H1 (cell line): Measurements from ENCODE around the gene ZNF24. TPM values are rescaled to one million over a fixed set of nuclear protein-coding genes. Genes with fewer than 3 reads are reported as not detected.

ENCODE experiments used
- CTCF ChIA-PET: fragments of 300-600 bp; sonication (Branson Sonifier 250); formaldehyde crosslinking; loops from one replicate; lab custom pipeline; 2021; ENCODE audit not compliant: partially characterized antibody; lab: Charles Lee
- POLR2A ChIA-PET: fragments of 300-600 bp; sonication (Branson Sonifier 250); formaldehyde crosslinking; loops from one replicate; lab custom pipeline; 2021; ENCODE audit warnings: inconsistent platforms; ENCODE audit not compliant: partially characterized antibody; lab: Charles Lee
- DNase-seq, 2 experiments: peaks; one replicate each; pipeline versions ENCODE4 v3.0.0 to v3.0.0-alpha.2; 2010 to 2022; ENCODE audit warnings: low spot score in 2 of 2, low read depth in 1 of 2, mixed read lengths in 1 of 2
- FAIRE-seq: peaks from 2 replicates; lab custom pipeline; 2011; peaks lifted over from hg19 to GRCh38; lab: Jason Lieb, UNC
- H2AFZ ChIP-seq: 2 replicates; pipeline ENCODE4 v1.8.1; 2012; ENCODE audit warnings: low read length, inconsistent platforms
- H2AK5ac ChIP-seq: 2 replicates; pipeline ENCODE4 v1.6.1; 2013; ENCODE audit warnings: low read depth, low read length
- H2BK120ac ChIP-seq: replicated peaks from 2 replicates; pipeline ENCODE3; 2013; ENCODE audit warnings: low read depth, low read length, inconsistent platforms
- H2BK12ac ChIP-seq: 2 replicates; pipeline ENCODE4 v1.6.1; 2013; ENCODE audit warnings: low read depth, low read length
- H2BK15ac ChIP-seq: 2 replicates; pipeline ENCODE4 v1.6.1; 2013; ENCODE audit warnings: low read length
- H2BK20ac ChIP-seq: 2 replicates; pipeline ENCODE4 v1.6.1; 2013; ENCODE audit warnings: low read length
- H2BK5ac ChIP-seq: 2 replicates; pipeline ENCODE4 v1.6.1; 2013; ENCODE audit warnings: low read depth, low read length
- H3K14ac ChIP-seq: 2 replicates; pipeline ENCODE4 v1.6.1; 2013; ENCODE audit warnings: inconsistent platforms; ENCODE audit not compliant: insufficient read length
- H3K18ac ChIP-seq: 2 replicates; pipeline ENCODE4 v1.6.1; 2013; ENCODE audit warnings: low read length; ENCODE audit errors: extremely low read depth
- H3K23ac ChIP-seq: 2 replicates; pipeline ENCODE4 v1.6.1; 2013; ENCODE audit warnings: inconsistent platforms; ENCODE audit not compliant: insufficient read length
- H3K23me2 ChIP-seq: 2 replicates; pipeline ENCODE4 v1.6.1; 2013; ENCODE audit warnings: low read depth, low read length
- H3K27ac ChIP-seq: 2 replicates; pipeline ENCODE4 v1.6.1; 2011; ENCODE audit warnings: low read depth, low read length, inconsistent platforms
- H3K27me3 ChIP-seq, 4 experiments: replicated peaks in 1 of 4; 1 replicate in 1 of 4; 2 replicates in 3 of 4; pipeline versions ENCODE4 v1.6.1 to v1.8.1; 2011 to 2013; ENCODE audit warnings: low read length in 3 of 4, mild to moderate bottlenecking in 3 of 4, inconsistent platforms in 2 of 4, mixed read lengths in 2 of 4, moderate library complexity in 1 of 4; ENCODE audit not compliant: control insufficient read depth in 3 of 4, insufficient read depth in 3 of 4; ENCODE audit errors: extremely low read depth in 1 of 4
- H3K36me3 ChIP-seq, 4 experiments: 2 replicates each; pipeline versions ENCODE4 v1.6.1 to v1.8.1; 2011 to 2013; ENCODE audit warnings: mild to moderate bottlenecking in 4 of 4, low read length in 3 of 4, moderate library complexity in 2 of 4, control low read depth in 1 of 4, inconsistent platforms in 1 of 4; ENCODE audit not compliant: insufficient read depth in 4 of 4, control insufficient read depth in 2 of 4
- H3K4ac ChIP-seq: replicated peaks from 2 replicates; pipeline ENCODE3; 2013; ENCODE audit warnings: low read length, low read depth, mixed read lengths, inconsistent platforms; ENCODE audit not compliant: insufficient read length
- H3K4me1 ChIP-seq, 4 experiments: replicated peaks in 1 of 4; 1 replicate in 1 of 4; 2 replicates in 3 of 4; pipeline versions ENCODE4 v1.6.1 to v1.8.1; 2011 to 2013; ENCODE audit warnings: low read length in 3 of 4, inconsistent platforms in 2 of 4, mixed read lengths in 1 of 4; ENCODE audit not compliant: insufficient read depth in 4 of 4, control insufficient read depth in 3 of 4
- H3K4me2 ChIP-seq, 2 experiments: 2 replicates each; pipeline versions ENCODE4 v1.6.1 to v1.8.1; 2011 to 2013; ENCODE audit warnings: low read depth in 2 of 2, low read length in 2 of 2, control low read depth in 1 of 2, inconsistent platforms in 1 of 2, mild to moderate bottlenecking in 1 of 2; ENCODE audit not compliant: insufficient read depth in 1 of 2
- H3K4me3 ChIP-seq, 4 experiments: fragments of 200-600, 300-600 bp in 1 of 4; sonication (generic), shearing (Covaris generic), sonication (Bioruptor Twin) in 1 of 4; 2 replicates each; pipeline versions ENCODE4 v1.5.1 to v1.8.1; 2011 to 2016; ENCODE audit warnings: low read length in 4 of 4, low read depth in 3 of 4, control low read depth in 2 of 4, inconsistent platforms in 2 of 4, mild to moderate bottlenecking in 2 of 4, mixed read lengths in 1 of 4, moderate library complexity in 1 of 4; ENCODE audit not compliant: insufficient read depth in 2 of 4; ENCODE audit errors: extremely low read depth in 1 of 4
- H3K56ac ChIP-seq: replicated peaks from 2 replicates; pipeline ENCODE3; 2013; ENCODE audit warnings: low read depth, mild to moderate bottlenecking, mixed read lengths, low read length, inconsistent platforms; ENCODE audit not compliant: insufficient read length
- H3K79me1 ChIP-seq: 2 replicates; pipeline ENCODE4 v1.6.1; 2013; ENCODE audit warnings: low read depth, low read length, control low read depth
- H3K79me2 ChIP-seq, 2 experiments: 2 replicates each; pipeline versions ENCODE4 v1.6.1 to v1.8.1; 2012 to 2013; ENCODE audit warnings: low read length in 2 of 2, mild to moderate bottlenecking in 2 of 2, inconsistent platforms in 1 of 2; ENCODE audit not compliant: insufficient read depth in 2 of 2, control insufficient read depth in 1 of 2
- H3K9ac ChIP-seq, 4 experiments: replicated peaks in 1 of 4; 1 replicate in 1 of 4; 2 replicates in 3 of 4; pipeline versions ENCODE4 v1.6.1 to v1.8.1; 2011 to 2013; ENCODE audit warnings: low read depth in 3 of 4, low read length in 3 of 4, control low read depth in 2 of 4, mild to moderate bottlenecking in 2 of 4, moderate library complexity in 2 of 4, inconsistent platforms in 1 of 4; ENCODE audit errors: extremely low read depth in 1 of 4
- H3K9me3 ChIP-seq, 2 experiments: 2 replicates each; pipeline versions ENCODE4 v1.6.1 to v1.8.1; 2012 to 2013; ENCODE audit warnings: mild to moderate bottlenecking in 2 of 2, moderate library complexity in 2 of 2, control low read depth in 1 of 2, inconsistent platforms in 1 of 2, low read depth in 1 of 2, low read length in 1 of 2, mixed read lengths in 1 of 2; ENCODE audit not compliant: insufficient read depth in 2 of 2
- H4K20me1 ChIP-seq, 2 experiments: replicated peaks in 1 of 2; 2 replicates each; pipeline versions ENCODE3 to v1.8.1; 2011 to 2013; ENCODE audit warnings: inconsistent platforms in 2 of 2, low read length in 2 of 2, mild to moderate bottlenecking in 1 of 2; ENCODE audit not compliant: insufficient read depth in 2 of 2, control insufficient read depth in 1 of 2
- H4K5ac ChIP-seq: 2 replicates; pipeline ENCODE4 v1.6.1; 2013; ENCODE audit warnings: low read length, low read depth, mixed read lengths, inconsistent platforms; ENCODE audit not compliant: insufficient read length
- H4K8ac ChIP-seq: 2 replicates; pipeline ENCODE4 v1.8.0; 2013; ENCODE audit warnings: mild to moderate bottlenecking, moderate library complexity, low read length, inconsistent platforms; ENCODE audit not compliant: insufficient read depth; ENCODE audit errors: extremely low read depth
- H4K91ac ChIP-seq: replicated peaks from 2 replicates; pipeline ENCODE3; 2013; ENCODE audit warnings: low read length, mixed read lengths, inconsistent platforms; ENCODE audit not compliant: insufficient read length
- CBX8 ChIP-seq: fragments of 300-800, 300-1000 bp; sonication (generic); IDR thresholded peaks from 2 replicates; pipeline ENCODE4 v1.7.1; 2016; ENCODE audit warnings: low read depth, low read length, borderline replicate concordance
- CHD2 ChIP-seq: IDR thresholded peaks from 2 replicates; pipeline ENCODE4 v1.6.1; 2012; ENCODE audit warnings: low read length, improper control_type of control experiment
- CREB1 ChIP-seq: IDR thresholded peaks from 2 replicates; pipeline ENCODE4 v1.6.1; 2012; ENCODE audit warnings: inconsistent platforms
- FOSL1 ChIP-seq: IDR thresholded peaks from 2 replicates; pipeline ENCODE4 v1.6.1; 2011; ENCODE audit warnings: mild to moderate bottlenecking, low read depth, low read length, moderate library complexity; ENCODE audit not compliant: insufficient read depth
- HDAC2 ChIP-seq, 2 experiments: fragments of 300-600 bp in 1 of 2; sonication (generic) in 1 of 2; IDR thresholded peaks; 2 replicates each; pipeline ENCODE4 v1.6.1; 2011 to 2012; ENCODE audit warnings: low read depth in 2 of 2, low read length in 2 of 2, mild to moderate bottlenecking in 2 of 2, moderate library complexity in 2 of 2, borderline replicate concordance in 1 of 2, inconsistent platforms in 1 of 2
- HDAC6 ChIP-seq: IDR thresholded peaks from one replicate; pipeline ENCODE4 v1.7.1; 2012; ENCODE audit warnings: low read depth, mild to moderate bottlenecking, inconsistent platforms, low read length, moderate library complexity
- KDM1A ChIP-seq: fragments of 200-600, 300-600 bp; sonication (generic); IDR thresholded peaks from 2 replicates; pipeline ENCODE4 v1.7.1; 2016; ENCODE audit warnings: mild to moderate bottlenecking, low read length, borderline replicate concordance
- KDM4A ChIP-seq: IDR thresholded peaks from one replicate; pipeline ENCODE4 v1.7.1; 2012; ENCODE audit warnings: low read depth, mild to moderate bottlenecking, moderate library complexity, low read length, inconsistent platforms; ENCODE audit not compliant: severe bottlenecking
- NRF1 ChIP-seq: IDR thresholded peaks from 2 replicates; pipeline ENCODE4 v1.6.1; 2011; ENCODE audit warnings: mild to moderate bottlenecking, low read depth, low read length, improper control_type of control experiment
- RFX5 ChIP-seq: IDR thresholded peaks from 2 replicates; pipeline ENCODE4 v1.6.1; 2011; ENCODE audit warnings: low read depth, low read length, improper control_type of control experiment, borderline replicate concordance
- SAP30 ChIP-seq: fragments of 300-600 bp; sonication (generic); IDR thresholded peaks from 2 replicates; pipeline ENCODE4 v1.7.1; 2012; ENCODE audit warnings: low read length, moderate library complexity, mild to moderate bottlenecking, inconsistent platforms; ENCODE audit not compliant: insufficient read depth, insufficient replicate concordance
- TAF7 ChIP-seq: optimal IDR thresholded peaks from 2 replicates; pipeline ENCODE3; 2011; ENCODE audit warnings: low read depth, mild to moderate bottlenecking, inconsistent platforms, low read length, moderate library complexity, borderline replicate concordance
- TCF12 ChIP-seq: IDR thresholded peaks from 2 replicates; pipeline ENCODE4 v1.6.1; 2011; ENCODE audit warnings: low read depth, mild to moderate bottlenecking, low read length
- WGBS, 2 experiments: shearing (Covaris generic) in 1 of 2; methylation state at CpG; one replicate each; pipeline versions ENCODE4 v1.1.6 to v1.1.7; 2013 to 2015; ENCODE audit warnings: low lambda C conversion rate in 2 of 2, mixed read lengths in 2 of 2, inconsistent platforms in 1 of 2, low coverage in 1 of 2, missing lambda C conversion rate in 1 of 2; ENCODE audit not compliant: insufficient replicate concordance in 2 of 2, insufficient coverage in 1 of 2, insufficient read length in 1 of 2; ENCODE audit errors: extremely low coverage in 1 of 2, missing lambda C conversion rate in 1 of 2; 5-methylcytosine and 5-hydroxymethylcytosine counted together
- polyA plus RNA-seq, 7 experiments: library from polyadenylated mRNA; depleted of rRNA in 3 of 7; stranded (reverse) in 5 of 7; unstranded in 2 of 7; fragments of >200 nt in 5 of 7; fragments of 200-250 nt in 2 of 7; gene quantifications; 1 replicate in 5 of 7; 2 replicates in 1 of 7; 4 replicates in 1 of 7; pipeline versions ENCODE4 v1.2.1 to v1.2.3, GENCODE V29; 2011 to 2013; ENCODE audit warnings: missing spikeins in 2 of 7, mixed read lengths in 2 of 7
- total RNA-seq: library from RNA; stranded (reverse); fragmentation: NEBNext Ultra II Directional; extraction: Animal tissue kit (Norgen Biotek cat#: 25700); gene quantifications from 2 replicates; pipeline ENCODE4 v1.2.1, GENCODE V29; 2021

The ZNF24 gene
- total and polyA plus RNA-seq, 2 of the 8 experiments (the other 6 are each of a cell fraction or from before 2014, with no cell fraction given), result 12.5 to 56.9 TPM

- Histone ChIP-seq H3K79me2 (no peaks in the 10 kb centered on the region), H2BK120ac (no peak overlapping the region), H3K9me3 (0 out of 4 replicates have a peak, but pooled peaks cover 0 to 2% of the 10 kb centered on the region in 2 experiments), H2BK20ac (no peak overlapping the region), H3K79me1 (no peaks in the 10 kb centered on the region), H3K4me1 (no peaks in the 10 kb centered on the region), H3K36me3 (no peaks in the 10 kb centered on the region), H3K4me2 (no peak overlapping the region), H2BK12ac (no peak overlapping the region), H3K4me3 (no peak overlapping the region), H4K20me1 (no peaks in the 10 kb centered on the region), H2AK5ac (no peak overlapping the region), H3K27ac (no peak overlapping the region), H3K4ac (no peak overlapping the region), H3K23ac (no peak overlapping the region), H3K56ac (no peak overlapping the region), H2AFZ (no peak overlapping the region), H3K23me2 (no peaks in the 10 kb centered on the region), H4K91ac (no peak overlapping the region), H3K27me3 (peaks cover 0 to 1% (median 0%) of the 10 kb centered on the region in 4 experiments; a peak in 1 of 7 replicates), H2BK5ac (no peak overlapping the region), H3K9ac (no peak overlapping the region), H3K14ac (no peak overlapping the region), H3K18ac (no peak overlapping the region), H2BK15ac (no peak overlapping the region), H4K8ac (no peak overlapping the region), H4K5ac (no peak overlapping the region)
- FAIRE-seq (no peak), DNase-seq (no peak)
- ChIA-PET POLR2A (no interaction called here), CTCF (no interaction called here)
- WGBS, 2 experiments, result 38% methylated on average over 3 of the region's 3 CpGs; no CpG with 5 or more reads in 1 of the 2 experiments
- TF ChIP-seq HDAC2 (IDR thresholded peaks at IDR 0.05; ENCODE audit: borderline replicate concordance in 1 of 2, low read depth in 2 of 2, low read length in 2 of 2) (no peak), RFX5 (no peak), KDM1A (no peak), CREB1 (no peak), FOSL1 (no peak), CHD2 (no peak), TAF7 (no peak), CBX8 (no peak), SAP30 (no peak), NRF1 (no peak), TCF12 (no peak), KDM4A (no peak), HDAC6 (no peak)
Observed at GRCh38 chr18:35390951-35391700, 46.9 kb upstream of the ZNF24 start.
